ENCODE data around the gene PTPN14. TPM values are rescaled to one million over a fixed set of nuclear protein-coding genes. Genes with fewer than 3 reads are reported as not detected.
"Not testable (repeated sequence)": the region's sequence is repeated elsewhere in the genome, so short reads cannot be mapped to it uniquely, and the experiment has no call there.

Gene PTPN14
- 13.8 and 27.4 TPM in 2 replicates for total RNA-seq (2014; rRNA removed; shearing (Covaris generic))

DNA sequence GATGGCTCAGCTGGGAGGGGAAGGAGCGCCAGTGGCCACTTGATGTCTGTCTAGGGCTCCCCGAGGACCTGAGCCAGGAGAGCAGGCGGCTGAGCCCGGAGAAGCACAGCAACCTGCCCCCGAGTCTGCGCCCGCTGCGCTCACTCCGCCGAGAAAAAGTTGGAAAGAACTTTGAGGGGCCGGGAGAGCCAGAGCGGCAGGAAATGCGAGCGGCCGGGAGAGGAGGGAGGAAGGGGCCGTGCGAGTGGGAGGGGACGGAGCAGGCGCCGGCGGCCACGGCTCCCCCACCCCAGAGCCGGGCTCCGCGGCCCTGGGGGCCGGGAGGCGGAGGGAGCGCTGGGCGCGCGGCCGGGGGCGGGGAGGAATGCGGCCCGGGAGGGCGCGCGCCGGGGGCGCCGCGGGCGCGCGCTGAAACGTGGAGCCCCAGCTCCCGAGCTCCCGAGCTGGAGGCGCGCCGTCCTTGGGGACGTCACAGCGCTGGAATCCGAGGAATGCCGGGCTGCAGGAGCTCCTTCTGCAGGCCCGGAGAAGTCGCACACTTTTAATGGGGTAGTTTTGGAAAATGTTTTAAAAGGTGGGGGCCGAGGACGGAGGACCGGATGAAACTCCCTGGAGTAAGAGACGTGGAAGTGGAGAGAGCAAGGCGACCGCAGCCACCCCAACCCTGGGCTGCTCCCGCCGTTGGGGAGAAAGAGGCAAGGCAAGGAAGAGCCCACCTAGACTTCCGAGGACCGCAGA lies at the start of gene PTPN14:
Gene PTPN14 (minus strand): TSS at position 167 of the 738 bp plus-strand sequence. CDS start 86,799 bp downstream, outside the sequence.
- DNase-seq (ENCODE audit: low read depth), result peak; percentile 97

DNA sequence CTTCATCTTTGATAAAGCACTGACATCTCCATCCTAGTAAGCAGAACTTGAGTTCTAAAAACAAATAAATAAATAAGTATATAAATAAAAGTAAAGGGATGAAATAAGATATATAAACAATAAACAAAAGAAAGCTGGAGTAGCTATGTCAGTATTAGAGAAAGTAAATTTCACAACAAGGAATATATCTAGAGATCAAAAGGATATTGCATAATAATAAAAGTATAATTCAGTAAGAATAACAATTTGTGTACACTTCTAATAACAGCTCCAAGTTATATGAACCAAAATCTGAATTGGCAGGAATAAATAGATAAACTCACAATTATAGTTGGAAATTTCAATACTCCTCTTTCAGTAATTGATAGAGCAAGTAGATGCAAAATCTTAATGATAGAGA lies 41.8 kb upstream of the PTPN14 start:
- DNase-seq (ENCODE audit: low read depth), result no peak

DNA sequence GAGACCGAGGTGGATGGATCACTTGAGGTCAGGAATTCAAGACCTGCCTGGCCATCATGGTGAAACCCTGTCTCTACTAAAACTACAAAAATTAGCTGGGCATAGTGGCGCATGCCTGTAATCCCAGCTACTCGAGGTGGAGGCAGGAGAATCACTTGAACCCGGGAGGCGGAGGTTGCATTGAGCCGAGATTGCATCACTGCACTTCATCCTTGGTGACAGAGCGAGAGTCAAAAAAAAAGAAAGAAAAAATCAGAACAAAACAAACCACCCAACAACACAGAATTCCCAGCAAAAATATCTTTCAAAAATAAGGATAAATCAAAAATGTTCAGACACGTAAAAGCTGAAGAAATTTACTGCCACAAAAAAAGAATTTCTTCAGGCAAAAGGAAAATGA lies 40.5 kb upstream of the PTPN14 start:
- not testable (repeated sequence) for DNase-seq (ENCODE audit: low read depth)

DNA sequence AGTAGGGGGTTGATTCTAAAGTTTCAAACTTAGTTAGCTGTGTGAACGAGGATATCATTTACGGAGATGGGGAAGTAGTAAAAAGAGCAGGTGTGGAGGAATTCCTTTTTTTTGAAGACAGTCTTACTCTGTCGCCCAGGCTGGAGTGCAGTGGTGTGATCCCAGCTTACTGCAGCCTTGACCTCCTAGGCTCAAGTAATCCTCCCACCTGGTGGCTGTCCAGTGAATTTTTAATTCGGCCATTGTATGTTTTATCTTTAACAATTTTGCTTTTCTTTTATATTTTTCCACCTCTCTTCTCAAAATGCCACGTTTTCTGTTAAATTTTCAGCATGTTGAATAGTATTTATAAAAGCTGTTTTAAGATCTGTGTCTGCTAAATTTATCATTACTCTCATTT lies 39.3 kb upstream of the PTPN14 start:
- no peak for DNase-seq (ENCODE audit: low read depth)

DNA sequence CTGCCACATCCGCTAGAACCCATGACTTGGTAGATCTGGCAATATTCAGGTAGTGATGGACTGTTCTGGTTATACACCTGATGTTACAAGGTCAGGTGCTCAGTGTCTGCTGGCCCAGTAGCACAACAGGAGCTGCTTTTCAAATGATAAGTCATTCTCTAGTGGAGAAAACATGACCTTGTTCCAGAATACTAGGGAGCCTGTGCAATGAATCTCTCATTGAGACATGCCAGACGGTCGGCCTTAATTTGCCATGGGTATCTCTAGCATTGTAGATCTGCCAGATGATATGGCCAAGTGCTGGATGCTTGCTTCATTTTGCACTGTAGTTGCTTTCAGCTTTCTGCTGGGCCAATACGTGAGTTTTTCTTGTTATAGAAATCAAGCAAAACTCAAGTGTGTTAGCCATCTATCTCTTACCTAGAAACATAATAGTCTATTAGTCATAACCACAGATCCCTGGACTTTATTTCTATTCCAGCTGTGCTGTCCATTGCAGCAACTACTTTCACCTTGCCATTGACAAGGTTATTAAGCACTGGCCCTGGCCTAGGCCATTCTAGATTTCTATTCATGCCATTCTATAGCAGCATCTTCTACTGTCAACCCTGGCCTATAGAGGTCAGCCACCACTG lies 37.7 kb upstream of the PTPN14 start:
- DNase-seq (ENCODE audit: low read depth), result peak; percentile 48

DNA sequence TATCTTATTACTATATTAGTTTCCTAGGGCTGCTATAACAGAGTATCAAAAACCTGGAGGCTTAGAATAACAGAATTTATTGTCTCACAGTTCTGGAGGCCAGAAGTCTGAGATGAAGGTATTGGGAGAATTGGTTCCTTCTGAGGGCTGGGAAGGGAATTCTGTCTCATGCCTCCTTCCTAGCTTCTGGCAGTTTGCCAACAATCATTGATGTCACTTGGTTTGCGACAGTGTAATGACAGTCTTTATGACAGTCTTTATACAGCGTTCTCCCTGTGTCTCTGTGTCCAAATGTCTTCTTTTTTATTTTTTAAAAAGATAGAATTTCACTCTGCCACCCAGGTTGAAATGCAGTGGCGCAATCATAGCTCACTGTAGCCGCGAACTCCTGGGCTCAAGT lies 35.8 kb upstream of the PTPN14 start:
- DNase-seq (ENCODE audit: low read depth), result no peak

DNA sequence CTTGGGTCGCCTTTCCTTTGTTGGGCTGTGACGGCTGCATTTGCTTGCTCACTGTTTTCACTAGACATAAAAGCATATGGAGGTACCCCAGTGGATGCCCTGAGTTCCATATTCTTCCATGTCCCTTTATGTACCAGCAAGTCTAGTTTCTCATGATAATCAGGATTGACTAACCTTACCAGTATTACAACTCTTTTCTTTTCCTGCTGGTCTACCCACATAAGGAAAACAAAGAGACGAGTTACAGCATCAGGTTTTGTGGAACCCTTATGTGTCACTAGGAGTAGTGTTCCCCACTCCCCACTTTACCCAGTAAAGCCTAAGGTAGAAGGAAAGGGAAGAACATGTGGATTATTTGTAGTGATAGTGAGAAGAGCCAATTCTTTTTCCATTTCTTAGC lies 35.2 kb upstream of the PTPN14 start:
- DNase-seq (ENCODE audit: low read depth), result no peak

DNA sequence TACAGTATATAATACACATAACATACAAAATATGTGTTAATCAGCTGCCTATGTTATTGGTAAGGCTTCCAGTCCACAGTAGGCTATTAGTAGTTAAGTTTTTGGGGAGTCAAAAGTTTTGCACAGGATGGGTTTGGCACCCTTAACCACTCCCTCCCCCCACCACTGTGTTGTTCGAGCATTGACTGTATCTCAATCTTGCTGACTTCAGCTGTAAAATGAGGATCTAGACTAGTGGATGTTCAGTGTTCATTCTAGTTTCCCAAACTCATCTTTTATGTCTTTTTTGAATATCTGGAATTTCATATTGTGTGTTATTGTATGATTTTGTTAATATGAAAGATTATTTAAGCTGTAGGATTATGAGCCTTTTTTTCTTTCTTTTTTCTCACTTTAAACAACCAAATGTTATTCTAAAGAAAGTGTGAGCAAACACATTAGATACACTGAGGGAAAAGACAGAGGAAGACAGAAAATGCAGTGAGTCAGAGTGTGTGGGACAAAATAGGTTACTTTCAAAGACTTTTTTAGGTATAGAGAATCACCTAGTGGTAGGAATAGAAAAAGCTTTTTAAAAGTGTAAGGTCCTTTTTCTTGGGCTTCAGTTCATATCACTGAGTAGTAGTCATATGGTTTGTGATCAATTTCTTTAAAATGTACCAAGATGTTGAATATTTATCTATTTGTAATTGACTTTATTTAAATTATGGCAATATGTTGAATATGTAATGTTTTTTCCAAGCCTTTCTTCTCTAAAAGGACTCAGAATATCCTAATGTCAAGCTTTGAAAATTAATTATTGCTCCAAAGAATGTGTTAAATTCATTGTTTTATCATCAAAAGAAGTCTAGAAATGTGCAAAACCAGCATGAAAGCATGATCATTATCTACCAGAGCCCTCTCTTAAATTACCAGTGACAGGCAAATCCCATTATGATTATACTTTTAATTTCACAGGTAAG lies 33.7 kb upstream of the PTPN14 start:
- peak; percentile 81 for DNase-seq (ENCODE audit: low read depth)

DNA sequence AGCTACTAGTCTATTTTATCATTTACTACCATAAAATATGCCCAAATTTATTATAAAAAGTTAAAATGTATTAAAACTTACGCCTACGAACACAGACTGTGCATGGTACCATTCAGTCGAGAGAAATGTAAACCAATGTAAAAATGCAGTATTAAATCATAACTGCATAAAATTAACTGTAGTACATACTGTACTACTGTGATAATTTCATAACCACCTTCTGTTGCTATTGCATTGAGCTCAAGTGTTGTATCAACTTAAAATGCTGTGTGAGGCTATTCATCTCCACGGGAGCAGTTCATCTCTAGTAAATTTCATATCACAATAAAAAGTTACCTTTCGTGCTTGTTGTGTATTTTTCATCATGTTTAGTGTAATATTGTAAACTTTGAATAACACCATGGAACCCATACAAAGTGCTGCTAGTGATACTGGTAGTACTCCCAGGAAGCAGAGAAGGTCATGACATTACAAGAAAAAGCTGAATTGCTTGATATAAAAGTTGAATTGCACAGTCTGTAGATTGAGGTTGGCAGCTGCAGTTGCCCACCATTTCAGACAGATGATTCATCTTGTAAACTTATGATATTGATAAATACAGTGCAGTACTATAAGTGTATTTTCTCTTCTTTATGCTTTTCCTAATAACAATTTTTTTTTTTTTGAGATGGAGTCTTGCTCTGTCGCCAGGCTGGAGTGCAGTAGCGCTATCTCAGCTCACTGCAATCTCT lies 32.6 kb upstream of the PTPN14 start:
- peak; percentile 22 for DNase-seq (ENCODE audit: low read depth)

DNA sequence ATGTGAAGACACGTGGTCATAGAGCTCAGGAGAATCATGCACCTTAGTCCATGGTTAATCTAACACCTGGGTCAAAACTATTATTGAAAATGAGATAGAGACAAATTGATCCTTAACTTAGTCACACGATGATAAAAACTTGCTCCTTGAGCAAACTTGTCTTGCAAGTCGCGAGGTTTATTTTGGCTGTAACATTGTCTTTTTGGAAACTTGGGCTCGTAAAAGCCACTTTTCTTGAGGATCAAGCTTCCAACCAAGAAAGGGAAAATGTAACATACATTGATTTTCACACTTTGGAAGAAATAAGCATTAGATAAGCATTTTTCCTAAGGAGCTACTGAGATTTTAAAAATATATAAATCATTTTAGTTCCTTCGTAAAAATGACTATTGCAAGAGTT lies 31.7 kb upstream of the PTPN14 start:
- DNase-seq (ENCODE audit: low read depth), result no peak

DNA sequence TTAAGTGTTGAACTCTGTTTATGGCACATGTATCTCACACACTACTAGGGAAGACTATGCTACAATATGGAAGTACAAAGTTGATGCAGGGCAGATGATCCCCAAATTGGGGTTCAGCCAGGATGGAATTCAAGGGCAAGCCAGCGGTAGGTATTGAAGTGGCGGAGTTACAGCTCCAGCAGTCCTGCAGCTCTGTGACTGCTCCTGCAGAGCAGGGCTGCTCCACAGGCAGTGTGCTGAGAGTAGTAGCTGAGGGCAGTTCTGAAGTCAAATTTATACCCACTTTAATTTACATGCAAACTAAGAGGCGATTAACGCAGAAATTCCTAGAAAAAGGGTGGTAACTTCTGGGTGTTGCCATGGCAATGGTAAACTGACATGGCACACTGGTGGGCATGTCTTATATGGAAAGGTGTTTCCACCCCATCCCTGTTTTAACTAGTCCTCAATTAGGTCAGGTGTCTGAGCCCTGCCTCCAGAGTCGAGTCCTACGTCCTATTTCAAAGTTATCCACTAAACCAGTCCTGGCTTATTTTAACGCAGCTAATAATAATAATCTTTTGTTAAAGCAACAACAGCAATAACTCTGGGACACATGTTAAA lies 31.0 kb upstream of the PTPN14 start:
- no peak for DNase-seq (ENCODE audit: low read depth)

DNA sequence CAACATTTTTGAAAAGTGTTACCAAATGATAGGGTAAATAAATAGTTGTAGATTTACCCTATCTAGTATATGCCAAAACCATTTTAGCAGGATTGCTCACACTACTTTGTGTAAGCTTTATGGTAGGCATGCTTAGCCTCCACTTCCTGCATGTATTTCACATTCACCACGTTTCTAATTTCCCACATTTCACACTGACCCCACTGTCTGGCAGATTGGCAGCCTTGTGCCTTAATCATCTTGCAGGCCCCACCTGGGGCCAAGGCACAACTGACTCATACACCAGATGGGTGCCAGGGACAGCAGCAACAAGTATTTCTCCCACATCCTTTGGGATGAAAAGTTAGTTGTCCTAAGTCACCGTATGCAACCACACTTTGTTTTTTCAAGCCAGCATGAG lies 30.4 kb upstream of the PTPN14 start:
- DNase-seq (ENCODE audit: low read depth), result peak; percentile 98

DNA sequence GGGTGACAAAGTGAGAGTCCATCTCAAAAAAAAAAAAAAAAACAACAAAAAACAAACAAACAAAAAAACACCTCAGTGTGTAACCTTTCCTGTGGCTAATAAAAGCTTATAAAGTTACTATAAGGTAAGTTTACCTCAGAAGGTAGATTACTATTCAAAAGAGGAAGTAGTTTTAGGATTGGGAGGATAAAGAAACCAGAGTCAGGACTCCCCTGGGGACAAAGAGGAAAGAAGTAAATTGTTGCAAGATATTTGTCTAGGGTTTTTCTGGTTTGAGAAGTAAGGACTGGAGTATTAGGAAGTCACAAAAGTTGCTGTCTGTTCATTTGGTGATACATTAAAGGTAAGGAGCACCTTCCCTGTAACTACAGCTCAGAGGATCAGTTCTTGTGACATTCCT lies 27.8 kb upstream of the PTPN14 start:
- DNase-seq (ENCODE audit: low read depth), result no peak

DNA sequence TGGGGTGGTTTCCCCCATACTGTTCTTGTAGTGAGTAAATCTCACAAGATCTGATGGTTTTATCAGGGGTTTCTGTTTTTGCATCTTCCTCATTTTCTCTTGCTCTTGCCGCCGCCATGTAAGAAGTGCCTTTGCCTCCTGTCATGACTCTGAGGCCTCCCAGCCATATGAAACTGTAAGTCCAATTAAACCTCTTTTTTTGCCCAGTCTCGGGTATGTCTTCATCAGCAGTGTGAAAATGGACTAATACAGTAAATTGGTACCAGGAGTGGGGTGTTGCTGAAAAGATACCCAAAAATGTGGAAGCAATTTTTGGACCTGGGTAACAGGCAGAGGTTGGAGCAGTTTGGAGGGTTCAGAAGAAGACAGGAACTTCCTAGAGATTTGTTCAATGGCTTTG lies 24.7 kb upstream of the PTPN14 start:
- not testable (repeated sequence) for DNase-seq (ENCODE audit: low read depth)

DNA sequence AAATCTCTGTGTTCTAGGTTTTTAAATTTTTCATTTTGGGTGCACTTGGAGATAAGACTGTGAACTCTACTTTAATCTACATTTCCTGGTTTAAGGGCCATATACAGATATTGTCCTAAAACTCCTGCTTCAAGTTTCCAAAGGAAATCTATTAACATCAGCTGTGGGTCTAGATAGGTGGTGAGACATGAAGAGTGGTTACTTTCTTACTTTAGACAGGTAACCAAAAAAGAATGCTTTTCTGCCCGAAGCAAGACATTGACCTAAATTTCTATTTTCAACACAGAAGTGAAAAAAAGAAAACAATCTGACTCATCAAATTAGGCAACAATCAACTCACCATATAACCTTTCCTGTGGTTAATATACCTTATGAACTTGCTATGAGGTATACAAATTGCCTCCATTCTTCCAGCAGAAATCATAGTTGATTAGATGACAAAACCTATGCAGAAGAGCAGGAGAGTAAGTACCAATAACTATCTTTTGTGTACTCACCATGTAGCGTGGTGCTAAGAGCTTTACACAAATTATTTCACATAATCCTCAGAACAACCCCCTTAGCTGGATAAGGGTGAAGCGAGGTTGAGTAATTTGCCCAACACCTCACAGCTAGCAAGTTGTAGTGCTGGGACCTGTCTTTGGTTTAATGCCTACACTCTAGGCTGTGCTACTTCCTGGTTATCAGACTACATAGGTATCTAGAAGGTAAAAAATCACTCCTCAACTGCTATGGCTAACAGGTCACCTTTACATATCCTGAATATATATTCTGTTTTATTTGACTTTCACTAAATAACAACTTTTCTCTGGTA lies 23.4 kb upstream of the PTPN14 start:
- peak; percentile 34 for DNase-seq (ENCODE audit: low read depth)

DNA sequence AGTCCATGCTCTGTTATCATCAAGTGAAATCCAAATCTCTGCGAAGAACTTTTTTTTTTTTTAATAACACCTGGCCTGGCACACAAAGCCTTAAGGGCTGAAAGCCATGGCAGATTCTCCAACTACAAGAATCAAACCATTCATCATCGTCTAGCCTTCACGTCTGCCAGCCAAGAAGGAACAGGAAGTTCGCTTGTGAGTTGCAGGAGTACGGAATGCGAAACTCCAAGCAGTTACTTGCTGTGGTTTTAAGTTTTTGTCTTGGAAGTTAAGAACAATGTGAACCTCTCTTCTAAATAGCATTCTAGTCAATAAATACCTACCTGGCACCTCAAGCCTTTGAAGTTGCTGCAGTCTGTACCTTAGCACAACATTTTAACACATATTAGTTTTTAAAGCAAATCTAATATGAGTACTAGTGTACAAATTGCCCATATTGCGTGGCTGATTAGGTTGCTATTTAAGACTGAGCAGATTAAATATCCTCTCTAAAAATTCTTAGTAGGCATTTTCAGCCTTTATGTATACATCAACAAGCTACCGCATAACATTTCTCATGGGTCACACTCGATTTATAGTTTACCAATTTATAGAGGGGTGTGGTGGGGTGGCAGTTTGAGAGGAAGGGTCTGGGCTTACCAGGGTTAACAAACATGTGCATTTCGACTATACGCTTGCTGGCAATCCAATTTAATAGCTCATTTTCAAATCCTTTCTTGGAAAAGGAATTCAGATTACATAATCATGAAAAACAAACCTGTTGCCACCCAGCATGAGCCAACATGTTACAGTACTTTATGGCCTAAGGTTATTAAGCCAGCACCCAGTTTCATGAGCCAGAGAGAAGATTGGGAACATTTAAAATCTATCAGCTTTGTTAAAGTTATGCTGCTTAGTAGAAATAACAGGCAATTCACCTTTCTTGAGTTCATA lies 22.2 kb upstream of the PTPN14 start:
- peak; percentile 82 for DNase-seq (ENCODE audit: low read depth)

DNA sequence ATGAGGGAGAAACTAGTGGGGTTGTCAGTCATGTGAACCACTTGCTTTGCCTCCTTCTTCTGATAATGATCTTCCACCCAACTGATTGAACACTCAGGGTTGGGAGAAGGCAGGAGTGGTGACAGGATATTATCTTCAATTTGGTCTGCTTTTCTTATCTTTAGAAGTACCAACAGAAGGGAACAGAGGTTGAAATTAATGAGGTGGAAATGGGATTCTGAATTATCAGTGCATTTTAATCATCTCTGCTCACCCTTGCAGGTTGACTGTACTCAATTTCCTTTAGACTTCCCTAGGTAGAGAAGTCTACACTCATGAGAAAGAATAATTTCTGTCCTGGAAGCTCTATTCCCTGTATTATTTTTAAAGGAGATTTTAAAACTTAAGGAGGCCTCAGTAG lies 19.9 kb upstream of the PTPN14 start:
- DNase-seq (ENCODE audit: low read depth), result peak; percentile 12

DNA sequence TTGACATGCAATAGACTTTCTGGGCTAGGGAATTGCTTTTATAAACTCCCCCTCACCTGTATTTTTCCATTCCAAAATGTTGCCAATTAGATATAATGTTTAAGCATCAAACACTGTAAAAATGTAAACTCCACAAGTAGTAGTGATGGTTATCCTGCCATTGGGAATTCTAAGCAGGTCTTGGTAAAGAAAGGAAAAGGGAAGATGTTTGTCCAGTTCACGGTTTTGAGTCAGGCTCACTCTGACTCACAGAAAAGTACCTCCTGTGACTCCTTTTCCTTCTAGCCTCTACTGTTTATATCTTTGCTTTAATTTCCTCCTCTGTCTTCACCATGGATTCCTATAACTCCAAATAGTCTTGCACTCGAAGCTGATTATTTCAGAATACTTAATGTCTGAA lies 19.0 kb upstream of the PTPN14 start:
- DNase-seq (ENCODE audit: low read depth), result peak; percentile 79

DNA sequence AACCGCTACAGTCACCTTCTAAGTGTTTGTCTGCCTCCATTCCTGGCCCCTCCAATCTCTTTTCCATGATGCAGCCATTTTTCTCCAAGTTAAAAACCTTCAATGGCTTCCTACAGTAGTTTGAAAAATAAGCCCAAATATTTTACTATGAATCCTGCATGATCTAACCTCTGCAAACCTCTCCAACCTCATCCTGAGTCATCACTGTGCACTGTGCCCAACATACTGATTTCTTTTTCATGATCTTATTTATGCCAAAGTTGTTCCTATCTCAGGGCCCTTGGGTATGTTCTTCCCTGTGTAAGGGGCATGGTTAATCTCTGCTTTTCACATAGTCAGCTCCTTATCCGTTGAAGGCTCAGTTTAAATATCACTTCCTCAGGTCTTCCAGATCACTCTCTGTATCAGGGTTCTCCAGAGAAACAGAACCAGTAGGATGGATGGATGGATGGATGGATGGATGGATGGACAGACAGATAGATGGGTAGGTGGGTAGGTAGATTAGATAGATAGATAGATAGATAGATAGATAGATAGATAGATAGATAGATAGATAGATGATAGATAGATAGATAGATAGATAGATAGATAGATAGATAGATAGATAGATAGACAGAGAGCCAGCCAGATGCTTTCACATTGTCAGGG lies 18.1 kb upstream of the PTPN14 start:
- DNase-seq (ENCODE audit: low read depth), result peak; percentile 80

Measured in M059J (cell line).